Cardiac fibroblast (primary cell): Measurements from ENCODE around the gene SRRD.
A peak's percentile ranks its signal among the peaks of the same experiment; 100 is the strongest.

Experiments
- DNase-seq, 2 donors: peaks; one replicate each; pipeline versions ENCODE4 v3.0.0 to v3.0.0-alpha.2; 2010; ENCODE audit warnings: low read depth in 2 of 2
- H3K4me3 ChIP-seq, 2 donors: replicated peaks in 1 of 2; 1 replicate in 1 of 2; 2 replicates in 1 of 2; pipeline ENCODE4 v1.5.1; 2011; ENCODE audit warnings: low read depth in 2 of 2, low read length in 2 of 2, mild to moderate bottlenecking in 2 of 2, moderate library complexity in 1 of 2
- TF ChIP-seq, protein P1 (sequence below): IDR thresholded peaks from one replicate; pipeline ENCODE4 v1.5.1; 2011; ENCODE audit warnings: low read depth, mild to moderate bottlenecking, low read length, inconsistent platforms

SRRD gene

GRCh38 chr22:26457661-26458272 lies 25.9 kb upstream of the SRRD start:
- H3K4me3 ChIP-seq: no peak overlapping the region
- TF ChIP-seq, protein P1, sequence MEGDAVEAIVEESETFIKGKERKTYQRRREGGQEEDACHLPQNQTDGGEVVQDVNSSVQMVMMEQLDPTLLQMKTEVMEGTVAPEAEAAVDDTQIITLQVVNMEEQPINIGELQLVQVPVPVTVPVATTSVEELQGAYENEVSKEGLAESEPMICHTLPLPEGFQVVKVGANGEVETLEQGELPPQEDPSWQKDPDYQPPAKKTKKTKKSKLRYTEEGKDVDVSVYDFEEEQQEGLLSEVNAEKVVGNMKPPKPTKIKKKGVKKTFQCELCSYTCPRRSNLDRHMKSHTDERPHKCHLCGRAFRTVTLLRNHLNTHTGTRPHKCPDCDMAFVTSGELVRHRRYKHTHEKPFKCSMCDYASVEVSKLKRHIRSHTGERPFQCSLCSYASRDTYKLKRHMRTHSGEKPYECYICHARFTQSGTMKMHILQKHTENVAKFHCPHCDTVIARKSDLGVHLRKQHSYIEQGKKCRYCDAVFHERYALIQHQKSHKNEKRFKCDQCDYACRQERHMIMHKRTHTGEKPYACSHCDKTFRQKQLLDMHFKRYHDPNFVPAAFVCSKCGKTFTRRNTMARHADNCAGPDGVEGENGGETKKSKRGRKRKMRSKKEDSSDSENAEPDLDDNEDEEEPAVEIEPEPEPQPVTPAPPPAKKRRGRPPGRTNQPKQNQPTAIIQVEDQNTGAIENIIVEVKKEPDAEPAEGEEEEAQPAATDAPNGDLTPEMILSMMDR: no peak
- no peak for DNase-seq

DNA sequence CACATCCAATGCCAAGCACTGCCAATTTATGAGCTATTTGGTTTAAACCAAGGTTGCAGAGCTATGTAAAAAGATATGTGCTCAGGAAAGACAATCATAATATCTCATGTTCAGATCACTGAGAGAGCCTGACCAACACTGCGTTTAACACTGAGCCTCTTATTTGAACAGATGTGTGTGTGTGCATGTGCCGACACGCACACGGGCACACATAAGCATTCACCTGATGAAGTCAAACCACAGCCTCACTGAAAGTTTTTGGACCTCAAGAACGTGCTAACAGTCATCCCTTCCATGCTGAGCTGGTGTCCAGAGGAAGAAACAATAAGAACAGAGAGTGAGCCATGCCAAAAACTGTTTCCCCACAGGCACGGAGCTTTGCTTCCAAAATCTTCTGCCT lies 23.5 kb upstream of the SRRD start:
- TF ChIP-seq, protein P1: no peak
- H3K4me3 ChIP-seq: no peak overlapping the region
- DNase-seq: no peak

- TF ChIP-seq, protein P1: peak; percentile 81
- H3K4me3 ChIP-seq: no peak overlapping the region
- peak; percentile 43 to 49 for DNase-seq
These were observed 22.4 kb upstream of the SRRD start for GRCh38 chr22:26461188-26461810.

- no peak overlapping the region for H3K4me3 ChIP-seq
- DNase-seq: no peak
- TF ChIP-seq, protein P1: no peak
These were observed 21.6 kb upstream of the SRRD start for GRCh38 chr22:26462051-26462450.

- TF ChIP-seq, protein P1: no peak
- H3K4me3 ChIP-seq: no peak overlapping the region
- no peak for DNase-seq
These were observed 21.0 kb upstream of the SRRD start for GRCh38 chr22:26462641-26463040.

DNA sequence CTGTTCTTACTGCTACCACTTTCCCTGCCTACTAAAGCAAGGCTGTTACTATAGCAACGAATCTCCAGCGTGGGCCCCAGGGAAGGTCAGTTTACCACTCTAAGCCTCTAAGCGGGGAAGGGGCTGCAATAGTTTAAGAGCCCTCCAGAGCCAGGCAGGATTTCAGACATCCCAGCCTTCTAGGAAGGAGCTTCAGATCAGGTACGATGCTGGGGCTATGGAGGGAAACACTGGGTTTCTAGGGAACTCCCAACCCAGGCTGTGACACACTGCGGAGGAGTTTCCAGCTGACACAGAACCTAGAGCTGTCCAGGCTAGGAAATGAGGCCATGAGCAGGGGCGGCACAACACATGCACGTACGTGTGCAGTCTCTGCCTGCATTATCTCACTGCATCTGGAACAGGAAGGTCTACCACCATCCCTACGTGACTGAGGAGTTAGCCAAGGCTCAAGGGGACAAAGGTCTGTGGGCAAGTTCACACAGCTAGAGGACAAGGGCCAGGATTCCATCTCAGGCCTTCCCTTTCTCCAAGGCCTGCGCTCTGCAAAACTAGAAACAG lies 20.5 kb upstream of the SRRD start:
- TF ChIP-seq, protein P1: no peak
- peak in 1 of 2 donors; percentile 15 for DNase-seq
- H3K4me3 ChIP-seq: no peak overlapping the region
